HepG2 (cell line): ENCODE measurements around the gene CYP2S1. TPM values are rescaled to one million over a fixed set of nuclear protein-coding genes. Genes with fewer than 3 reads are reported as not detected.
A peak's percentile ranks its signal among the peaks of the same experiment; 100 is the strongest.

ENCODE experiments used
- AGO1 ChIP-seq: fragments of 200-400 bp; formaldehyde crosslinking; IDR thresholded peaks from 2 replicates; pipeline ENCODE4 v1.6.1; 2017; ENCODE audit warnings: mild to moderate bottlenecking, low read depth, low read length, moderate library complexity; ENCODE audit not compliant: poor library complexity, severe bottlenecking
- GZF1 ChIP-seq: sonication (generic); formaldehyde crosslinking; IDR thresholded peaks from 2 replicates; pipeline ENCODE4 v1.5.1; 2020; ENCODE audit warnings: mild to moderate bottlenecking, missing genetic modification reagents
- HNRNPL ChIP-seq: fragments of 200-400 bp; formaldehyde crosslinking; IDR thresholded peaks from 2 replicates; pipeline ENCODE4 v1.6.1; 2017; ENCODE audit warnings: mild to moderate bottlenecking, low read depth, low read length
- JUNB ChIP-seq: sonication (generic); formaldehyde crosslinking; IDR thresholded peaks from 2 replicates; pipeline ENCODE4 v1.8.0; 2022; ENCODE audit warnings: missing genetic modification reagents, mild to moderate bottlenecking, borderline replicate concordance
- KMT2A ChIP-seq: sonication (generic); formaldehyde crosslinking; IDR thresholded peaks from 2 replicates; pipeline ENCODE4 v1.4.0; 2020; ENCODE audit warnings: missing genetic modification reagents
- MEIS2 ChIP-seq: sonication (generic); formaldehyde crosslinking; IDR thresholded peaks from 2 replicates; pipeline ENCODE4 v1.9.0; 2021; ENCODE audit warnings: mild to moderate bottlenecking, missing genetic modification reagents
- RBFOX2 ChIP-seq: fragments of 200-400 bp; formaldehyde crosslinking; IDR thresholded peaks from 2 replicates; pipeline ENCODE4 v1.6.1; 2017; ENCODE audit warnings: low read depth, mild to moderate bottlenecking, low read length
- REXO4 ChIP-seq: sonication (generic); formaldehyde crosslinking; IDR thresholded peaks from 2 replicates; pipeline ENCODE4 v1.8.0; 2022; ENCODE audit warnings: missing genetic modification reagents, mild to moderate bottlenecking, borderline replicate concordance
- SYNCRIP ChIP-seq: fragments of 200-400 bp; formaldehyde crosslinking; IDR thresholded peaks from 2 replicates; pipeline ENCODE4 v1.6.1; 2018; ENCODE audit warnings: mild to moderate bottlenecking, low read depth, low read length; ENCODE audit not compliant: insufficient read depth
- ZBTB1 ChIP-seq: sonication (generic); formaldehyde crosslinking; IDR thresholded peaks from 2 replicates; pipeline ENCODE4 v1.4.0; 2020; ENCODE audit warnings: missing genetic modification reagents, borderline replicate concordance
- ZC3H13 ChIP-seq: sonication (generic); formaldehyde crosslinking; IDR thresholded peaks from 2 replicates; pipeline ENCODE4 v1.8.1; 2023; ENCODE audit warnings: mild to moderate bottlenecking, missing genetic modification reagents, moderate library complexity
- ZFP36L1 ChIP-seq: sonication (generic); formaldehyde crosslinking; IDR thresholded peaks from 2 replicates; pipeline ENCODE4 v1.8.0; 2022; ENCODE audit warnings: mild to moderate bottlenecking, missing genetic modification reagents, moderate library complexity
- ZNF251 ChIP-seq: sonication (generic); formaldehyde crosslinking; IDR thresholded peaks from 2 replicates; pipeline ENCODE4 v1.9.0; 2021; ENCODE audit warnings: mild to moderate bottlenecking, missing genetic modification reagents
- ZNF350 ChIP-seq: sonication (generic); formaldehyde crosslinking; IDR thresholded peaks from 2 replicates; pipeline ENCODE4 v1.4.0; 2020; ENCODE audit warnings: mild to moderate bottlenecking, low read depth, missing genetic modification reagents, borderline replicate concordance
- ZNF430 ChIP-seq: sonication (generic); formaldehyde crosslinking; IDR thresholded peaks from 2 replicates; pipeline ENCODE4 v1.9.0; 2021; ENCODE audit warnings: mild to moderate bottlenecking, missing genetic modification reagents
- ZNF567 ChIP-seq: sonication (generic); formaldehyde crosslinking; IDR thresholded peaks from 2 replicates; pipeline ENCODE4 v1.8.1; 2023; ENCODE audit warnings: mild to moderate bottlenecking, missing genetic modification reagents, borderline replicate concordance
- polyA plus RNA-seq, 8 experiments: library from polyadenylated mRNA; depleted of rRNA in 3 of 8; stranded (reverse) in 7 of 8; unstranded in 1 of 8; fragments of >200 nt; fragmentation: Illumina TruSeq in 4 of 8; extraction: Trizol in 4 of 8; gene quantifications; 2 replicates each; pipeline versions ENCODE4 v1.2.1 to v1.2.3, GENCODE V29; 2011 to 2016; ENCODE audit warnings: low read depth in 4 of 8, missing spikeins in 1 of 8, mixed read lengths in 1 of 8; ENCODE audit not compliant: insufficient read depth in 1 of 8
- total RNA-seq, 5 experiments: library from RNA; depleted of rRNA; stranded (reverse); fragments of >200 nt; fragmentation: Illumina TruSeq; extraction: Trizol; gene quantifications; 2 replicates each; pipeline ENCODE4 v1.2.3, GENCODE V29; 2016; ENCODE audit warnings: low read depth in 1 of 5
- TF ChIP-seq, protein P1 (sequence below): sonication (generic); formaldehyde crosslinking; IDR thresholded peaks from 2 replicates; pipeline ENCODE4 v1.5.1; 2020; ENCODE audit warnings: mild to moderate bottlenecking, missing genetic modification reagents, moderate library complexity
- TF ChIP-seq, protein P2 (sequence below): sonication (generic); formaldehyde crosslinking; IDR thresholded peaks from 2 replicates; pipeline ENCODE4 v1.4.0; 2020; ENCODE audit warnings: missing genetic modification reagents
- TF ChIP-seq, protein P3 (sequence below): sonication (generic); IDR thresholded peaks from 2 replicates; pipeline ENCODE4 v1.6.1; 2016; ENCODE audit warnings: low read depth, borderline replicate concordance

Gene CYP2S1
- total and polyA plus RNA-seq, 2 of the 13 experiments (the other 11 are each of a cell fraction or from before 2014, with no cell fraction given), result 0.09 to 2.1 TPM

DNA sequence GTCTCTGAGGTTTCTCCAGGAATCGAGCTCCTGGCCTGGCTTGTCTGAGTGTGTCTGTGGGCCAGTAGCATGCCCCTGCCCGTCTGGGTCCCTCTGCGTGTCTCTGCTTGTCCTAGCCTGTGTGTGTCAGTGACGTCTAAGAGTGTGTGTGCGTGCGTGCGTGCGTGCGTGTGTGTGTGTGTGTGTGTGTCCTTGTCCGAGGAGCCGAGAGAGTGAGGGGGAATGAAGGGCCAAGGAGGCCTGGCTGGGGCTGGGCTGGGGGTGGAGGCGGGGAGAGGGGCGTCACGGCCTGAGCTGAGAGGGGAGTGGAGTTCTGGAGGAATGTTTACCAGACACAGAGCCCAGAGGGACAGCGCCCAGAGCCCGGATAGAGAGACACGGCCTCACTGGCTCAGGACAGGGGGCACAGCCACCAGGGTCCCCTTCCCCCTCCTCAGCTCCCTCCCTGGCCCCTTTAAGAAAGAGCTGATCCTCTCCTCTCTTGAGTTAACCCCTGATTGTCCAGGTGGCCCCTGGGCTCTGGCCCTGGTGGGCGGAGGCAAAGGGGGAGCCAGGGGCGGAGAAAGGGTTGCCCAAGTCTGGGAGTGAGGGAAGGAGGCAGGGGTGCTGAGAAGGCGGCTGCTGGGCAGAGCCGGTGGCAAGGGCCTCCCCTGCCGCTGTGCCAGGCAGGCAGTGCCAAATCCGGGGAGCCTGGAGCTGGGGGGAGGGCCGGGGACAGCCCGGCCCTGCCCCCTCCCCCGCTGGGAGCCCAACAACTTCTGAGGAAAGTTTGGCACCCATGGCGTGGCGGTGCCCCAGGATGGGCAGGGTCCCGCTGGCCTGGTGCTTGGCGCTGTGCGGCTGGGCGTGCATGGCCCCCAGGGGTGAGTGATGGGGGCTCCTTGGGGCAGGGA lies 25.8 kb downstream of the CYP2S1 start, which contains the start of gene AXL (continued):
- no peak for TF ChIP-seq SYNCRIP
- no peak for TF ChIP-seq ZNF251
- TF ChIP-seq, protein P1, sequence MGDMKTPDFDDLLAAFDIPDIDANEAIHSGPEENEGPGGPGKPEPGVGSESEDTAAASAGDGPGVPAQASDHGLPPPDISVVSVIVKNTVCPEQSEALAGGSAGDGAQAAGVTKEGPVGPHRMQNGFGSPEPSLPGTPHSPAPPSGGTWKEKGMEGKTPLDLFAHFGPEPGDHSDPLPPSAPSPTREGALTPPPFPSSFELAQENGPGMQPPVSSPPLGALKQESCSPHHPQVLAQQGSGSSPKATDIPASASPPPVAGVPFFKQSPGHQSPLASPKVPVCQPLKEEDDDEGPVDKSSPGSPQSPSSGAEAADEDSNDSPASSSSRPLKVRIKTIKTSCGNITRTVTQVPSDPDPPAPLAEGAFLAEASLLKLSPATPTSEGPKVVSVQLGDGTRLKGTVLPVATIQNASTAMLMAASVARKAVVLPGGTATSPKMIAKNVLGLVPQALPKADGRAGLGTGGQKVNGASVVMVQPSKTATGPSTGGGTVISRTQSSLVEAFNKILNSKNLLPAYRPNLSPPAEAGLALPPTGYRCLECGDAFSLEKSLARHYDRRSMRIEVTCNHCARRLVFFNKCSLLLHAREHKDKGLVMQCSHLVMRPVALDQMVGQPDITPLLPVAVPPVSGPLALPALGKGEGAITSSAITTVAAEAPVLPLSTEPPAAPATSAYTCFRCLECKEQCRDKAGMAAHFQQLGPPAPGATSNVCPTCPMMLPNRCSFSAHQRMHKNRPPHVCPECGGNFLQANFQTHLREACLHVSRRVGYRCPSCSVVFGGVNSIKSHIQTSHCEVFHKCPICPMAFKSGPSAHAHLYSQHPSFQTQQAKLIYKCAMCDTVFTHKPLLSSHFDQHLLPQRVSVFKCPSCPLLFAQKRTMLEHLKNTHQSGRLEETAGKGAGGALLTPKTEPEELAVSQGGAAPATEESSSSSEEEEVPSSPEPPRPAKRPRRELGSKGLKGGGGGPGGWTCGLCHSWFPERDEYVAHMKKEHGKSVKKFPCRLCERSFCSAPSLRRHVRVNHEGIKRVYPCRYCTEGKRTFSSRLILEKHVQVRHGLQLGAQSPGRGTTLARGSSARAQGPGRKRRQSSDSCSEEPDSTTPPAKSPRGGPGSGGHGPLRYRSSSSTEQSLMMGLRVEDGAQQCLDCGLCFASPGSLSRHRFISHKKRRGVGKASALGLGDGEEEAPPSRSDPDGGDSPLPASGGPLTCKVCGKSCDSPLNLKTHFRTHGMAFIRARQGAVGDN (CRISPR knock-in tag), result peak; percentile 60
- TF ChIP-seq ZNF430 (CRISPR knock-in tag), result no peak
- no peak for TF ChIP-seq AGO1
- TF ChIP-seq GZF1, result no peak
- no peak for TF ChIP-seq ZFP36L1 (CRISPR knock-in tag)
- no peak for TF ChIP-seq ZC3H13 (CRISPR knock-in tag)
- TF ChIP-seq, protein P2, sequence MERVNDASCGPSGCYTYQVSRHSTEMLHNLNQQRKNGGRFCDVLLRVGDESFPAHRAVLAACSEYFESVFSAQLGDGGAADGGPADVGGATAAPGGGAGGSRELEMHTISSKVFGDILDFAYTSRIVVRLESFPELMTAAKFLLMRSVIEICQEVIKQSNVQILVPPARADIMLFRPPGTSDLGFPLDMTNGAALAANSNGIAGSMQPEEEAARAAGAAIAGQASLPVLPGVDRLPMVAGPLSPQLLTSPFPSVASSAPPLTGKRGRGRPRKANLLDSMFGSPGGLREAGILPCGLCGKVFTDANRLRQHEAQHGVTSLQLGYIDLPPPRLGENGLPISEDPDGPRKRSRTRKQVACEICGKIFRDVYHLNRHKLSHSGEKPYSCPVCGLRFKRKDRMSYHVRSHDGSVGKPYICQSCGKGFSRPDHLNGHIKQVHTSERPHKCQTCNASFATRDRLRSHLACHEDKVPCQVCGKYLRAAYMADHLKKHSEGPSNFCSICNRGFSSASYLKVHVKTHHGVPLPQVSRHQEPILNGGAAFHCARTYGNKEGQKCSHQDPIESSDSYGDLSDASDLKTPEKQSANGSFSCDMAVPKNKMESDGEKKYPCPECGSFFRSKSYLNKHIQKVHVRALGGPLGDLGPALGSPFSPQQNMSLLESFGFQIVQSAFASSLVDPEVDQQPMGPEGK (CRISPR knock-in tag), result no peak
- peak; percentile 74 for TF ChIP-seq HNRNPL
- no peak for TF ChIP-seq JUNB
- TF ChIP-seq REXO4 (CRISPR knock-in tag), result no peak
- TF ChIP-seq KMT2A (CRISPR knock-in tag), result no peak
- no peak for TF ChIP-seq ZNF350 (CRISPR knock-in tag)
- no peak for TF ChIP-seq ZBTB1 (CRISPR knock-in tag)
- 0 out of 2 replicates have a peak, but pooled peaks have one; percentile 48 for TF ChIP-seq RBFOX2
- no peak for TF ChIP-seq ZNF567 (CRISPR knock-in tag)
- no peak for TF ChIP-seq MEIS2 (CRISPR knock-in tag)
- TF ChIP-seq, protein P3, sequence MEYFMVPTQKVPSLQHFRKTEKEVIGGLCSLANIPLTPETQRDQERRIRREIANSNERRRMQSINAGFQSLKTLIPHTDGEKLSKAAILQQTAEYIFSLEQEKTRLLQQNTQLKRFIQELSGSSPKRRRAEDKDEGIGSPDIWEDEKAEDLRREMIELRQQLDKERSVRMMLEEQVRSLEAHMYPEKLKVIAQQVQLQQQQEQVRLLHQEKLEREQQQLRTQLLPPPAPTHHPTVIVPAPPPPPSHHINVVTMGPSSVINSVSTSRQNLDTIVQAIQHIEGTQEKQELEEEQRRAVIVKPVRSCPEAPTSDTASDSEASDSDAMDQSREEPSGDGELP, result no peak
